Lung (tissue), 12 donors: ENCODE data around the gene SCNN1G. TPM values are rescaled to one million over a fixed set of nuclear protein-coding genes. Genes with fewer than 3 reads are reported as not detected.
A peak's percentile ranks its signal among the peaks of the same experiment; 100 is the strongest.

Experiments used
- ATAC-seq: fragments of 200-7000 bp; cut with Tn5 transposase; one replicate; pipeline ENCODE4 v1.9.1; 2020; ENCODE audit warnings: moderate number of reproducible peaks; ENCODE audit not compliant: insufficient read depth, low FRiP score
- DNase-seq, 3 donors: peaks; one replicate each; pipeline ENCODE4 v3.0.0-alpha.2; 2013 to 2017
- H3K27ac ChIP-seq, 2 donors: one replicate each; pipeline ENCODE4 v1.5.1; 2013; ENCODE audit warnings: mild to moderate bottlenecking in 2 of 2, moderate library complexity in 2 of 2, control low read depth in 1 of 2, inconsistent platforms in 1 of 2, low read depth in 1 of 2, low read length in 1 of 2
- H3K27me3 ChIP-seq, 3 donors: one replicate each; pipeline ENCODE4 v1.5.1; 2013; ENCODE audit warnings: low read length in 2 of 3; ENCODE audit not compliant: control insufficient read depth in 3 of 3, insufficient read depth in 3 of 3
- H3K36me3 ChIP-seq, 4 donors: one replicate each; pipeline ENCODE4 v1.5.1; 2013; ENCODE audit warnings: low read length in 4 of 4, mild to moderate bottlenecking in 1 of 4, moderate library complexity in 1 of 4; ENCODE audit not compliant: control insufficient read depth in 4 of 4, insufficient read depth in 4 of 4
- H3K4me1 ChIP-seq, 5 donors: one replicate each; pipeline ENCODE4 v1.5.1; 2013; ENCODE audit warnings: low read length in 5 of 5, mild to moderate bottlenecking in 2 of 5, moderate library complexity in 1 of 5; ENCODE audit not compliant: control insufficient read depth in 5 of 5, insufficient read depth in 5 of 5
- H3K4me3 ChIP-seq: one replicate; pipeline ENCODE4 v1.5.1; 2013; ENCODE audit warnings: mild to moderate bottlenecking, control low read depth, moderate library complexity
- H3K9ac ChIP-seq, 2 donors: one replicate each; pipeline ENCODE4 v1.5.1; 2013; ENCODE audit warnings: low read length in 2 of 2, control low read depth in 1 of 2; ENCODE audit not compliant: insufficient read depth in 1 of 2
- H3K9me3 ChIP-seq, 4 donors: one replicate each; pipeline ENCODE4 v1.5.1; 2013; ENCODE audit warnings: low read length in 3 of 4, mild to moderate bottlenecking in 1 of 4, moderate library complexity in 1 of 4; ENCODE audit not compliant: control insufficient read depth in 4 of 4, insufficient read depth in 3 of 4
- WGBS, 2 donors: extraction: QIAGEN DNeasy Blood & Tissue Kit; methylation state at CpG; one replicate each; pipeline ENCODE4 v1.1.7; 2013; 5-methylcytosine and 5-hydroxymethylcytosine counted together
- polyA plus RNA-seq, 2 donors: library from polyadenylated mRNA; stranded (reverse); fragments of 200-250 nt; gene quantifications; one replicate each; pipeline ENCODE4 v1.2.1, GENCODE V29; 2013
- total RNA-seq, 2 donors: library from RNA; depleted of rRNA in 1 of 2; stranded (reverse); fragments of >200 nt in 1 of 2; gene quantifications; one replicate each; pipeline ENCODE4 v1.2.1, GENCODE V29; 2014 to 2021
- TF ChIP-seq, protein P1 (sequence below): IDR thresholded peaks from 2 replicates; pipeline ENCODE4 v1.5.1; 2012; ENCODE audit warnings: mild to moderate bottlenecking; ENCODE audit errors: control extremely low read depth, extremely low read depth
- donor health status: control.
- donor health status: control.
- donor health status: Bipolar disorder and iron deficiency.
- donor health status: healthy.
- donor health status: DM: yes; HTN: yes; CAD: no.

The SCNN1G gene
- total and polyA plus RNA-seq, 4 donors, result 7.3 to 16.8 (median 11.3) TPM

GRCh38 chr16:23256440-23256839, 73.9 kb downstream of the SCNN1G start:
- H3K9me3 ChIP-seq, result peaks cover 0 to 3% (median 0%) of the 10 kb centered on the region in 4 donors
- no peaks in the 10 kb centered on the region for H3K36me3 ChIP-seq
- no peak overlapping the region for H3K27ac ChIP-seq
- 59 to 70% methylated on average over 3 of the region's 3 CpGs for WGBS, 2 donors
- no peak for ATAC-seq
- H3K4me3 ChIP-seq, result no peak overlapping the region
- no peaks in the 10 kb centered on the region for H3K27me3 ChIP-seq
- TF ChIP-seq, protein P1, sequence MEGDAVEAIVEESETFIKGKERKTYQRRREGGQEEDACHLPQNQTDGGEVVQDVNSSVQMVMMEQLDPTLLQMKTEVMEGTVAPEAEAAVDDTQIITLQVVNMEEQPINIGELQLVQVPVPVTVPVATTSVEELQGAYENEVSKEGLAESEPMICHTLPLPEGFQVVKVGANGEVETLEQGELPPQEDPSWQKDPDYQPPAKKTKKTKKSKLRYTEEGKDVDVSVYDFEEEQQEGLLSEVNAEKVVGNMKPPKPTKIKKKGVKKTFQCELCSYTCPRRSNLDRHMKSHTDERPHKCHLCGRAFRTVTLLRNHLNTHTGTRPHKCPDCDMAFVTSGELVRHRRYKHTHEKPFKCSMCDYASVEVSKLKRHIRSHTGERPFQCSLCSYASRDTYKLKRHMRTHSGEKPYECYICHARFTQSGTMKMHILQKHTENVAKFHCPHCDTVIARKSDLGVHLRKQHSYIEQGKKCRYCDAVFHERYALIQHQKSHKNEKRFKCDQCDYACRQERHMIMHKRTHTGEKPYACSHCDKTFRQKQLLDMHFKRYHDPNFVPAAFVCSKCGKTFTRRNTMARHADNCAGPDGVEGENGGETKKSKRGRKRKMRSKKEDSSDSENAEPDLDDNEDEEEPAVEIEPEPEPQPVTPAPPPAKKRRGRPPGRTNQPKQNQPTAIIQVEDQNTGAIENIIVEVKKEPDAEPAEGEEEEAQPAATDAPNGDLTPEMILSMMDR, result no peak
- no peak overlapping the region for H3K9ac ChIP-seq
- no peak for DNase-seq
- peaks cover 0 to 11% (median 0%) of the 10 kb centered on the region in 5 donors for H3K4me1 ChIP-seq

DNA sequence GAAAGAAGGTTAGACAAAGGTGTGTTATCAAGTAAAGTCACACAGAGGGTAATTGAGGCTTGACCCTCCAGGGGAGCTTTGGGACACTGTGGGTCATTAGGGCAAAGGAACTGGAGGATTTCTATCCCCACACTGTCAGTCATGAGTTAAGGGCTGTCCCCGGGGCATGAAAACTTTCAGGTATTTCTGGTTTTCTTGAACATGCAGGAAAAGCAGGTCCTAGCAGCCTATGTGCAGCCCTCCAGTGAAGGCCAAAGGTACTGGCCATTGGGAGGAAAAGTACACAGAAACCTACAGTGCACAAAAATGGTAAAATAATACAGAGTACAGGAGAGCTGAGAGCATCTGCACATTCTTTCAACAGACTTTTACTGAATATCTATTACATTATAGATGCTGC, 75.1 kb downstream of the SCNN1G start:
- Histone ChIP-seq H3K4me1 (peaks cover 0 to 11% (median 0%) of the 10 kb centered on the region in 5 donors), H3K27ac (no peak overlapping the region), H3K4me3 (no peak overlapping the region), H3K9ac (no peak overlapping the region), H3K27me3 (no peaks in the 10 kb centered on the region), H3K36me3 (no peaks in the 10 kb centered on the region), H3K9me3 (peaks cover 0 to 3% (median 0%) of the 10 kb centered on the region in 4 donors)
- ATAC-seq (no peak), DNase-seq (peak; percentile 26 to 60 (median 50))
- TF ChIP-seq, protein P1, result no peak
- 52 to 64% methylated on average over 1 of the region's 1 CpG for WGBS, 2 donors

GRCh38 chr16:23258919-23259237, 76.3 kb downstream of the SCNN1G start:
- WGBS, 2 donors, result 54 to 81% methylated on average over 2 of the region's 2 CpGs
- no peak for DNase-seq
- H3K36me3 ChIP-seq, result no peaks in the 10 kb centered on the region

More at GRCh38 chr16:23258919-23259237, 76.3 kb downstream of the SCNN1G start:
- Histone ChIP-seq H3K4me1 (peaks cover 0 to 11% (median 0%) of the 10 kb centered on the region in 5 donors), H3K27ac (no peak overlapping the region), H3K9me3 (peaks cover 0 to 3% (median 0%) of the 10 kb centered on the region in 4 donors), H3K27me3 (no peaks in the 10 kb centered on the region), H3K4me3 (no peak overlapping the region), H3K9ac (no peak overlapping the region)
- TF ChIP-seq, protein P1, result no peak
- ATAC-seq, result no peak

Other genes with a start within 250 kb of the SCNN1G start
- gene USP31, start 33.3 kb upstream of the SCNN1G start, total RNA-seq, result 10 to 100 TPM; 14.1 to 26.3 TPM
- 1 to 10 TPM; 3.4 to 6.0 TPM for gene USP31, start 33.3 kb upstream of the SCNN1G start, polyA plus RNA-seq
- gene SCNN1B, start 119.6 kb downstream of the SCNN1G start, total RNA-seq, result 10 to 100 TPM; 16.4 to 58.7 TPM
- gene SCNN1B, start 119.6 kb downstream of the SCNN1G start, polyA plus RNA-seq, result 10 to 100 TPM; 41.2 to 41.4 TPM